Measurements from ENCODE around the gene KPNA6.

Gene KPNA6

DNA sequence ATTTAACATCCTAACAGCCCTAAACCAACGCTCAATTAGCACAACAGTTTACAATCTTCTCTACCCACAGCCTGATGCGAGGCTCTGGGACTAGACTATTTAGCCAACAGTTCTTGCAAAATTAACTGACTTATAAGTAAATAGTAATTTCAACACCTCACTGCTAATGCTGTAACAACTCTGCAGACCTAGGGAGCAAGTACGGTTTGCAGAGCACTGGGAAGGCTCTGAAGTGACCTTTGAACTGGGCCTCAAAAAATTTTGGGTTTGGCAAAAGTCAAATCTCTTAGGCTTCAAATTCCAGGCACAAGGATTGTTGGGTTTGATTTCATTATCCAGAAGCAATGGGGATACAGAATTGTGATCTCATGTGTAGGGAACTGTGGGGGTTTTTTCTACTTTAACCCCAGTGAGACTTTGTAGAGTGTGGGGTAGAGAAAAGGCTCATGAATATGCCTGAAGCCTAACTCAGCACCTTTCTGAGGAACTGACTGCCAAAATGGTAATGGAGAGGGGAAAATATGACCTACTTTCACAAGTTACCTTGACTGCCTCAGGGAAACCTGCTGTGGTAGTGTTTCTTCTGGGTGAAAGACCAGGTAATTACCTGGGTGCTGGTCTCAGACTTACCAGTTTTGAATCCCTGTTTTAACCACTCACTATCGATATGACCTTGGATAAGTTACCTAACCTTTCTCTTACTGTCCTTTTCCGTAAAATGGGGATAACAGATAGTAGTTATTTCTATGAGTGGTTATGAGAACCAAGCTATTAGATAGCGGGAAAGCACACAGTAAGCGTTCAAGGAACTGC is 70.7 kb downstream of the KPNA6 start:
- H3K4me1 ChIP-seq (ENCODE audit: insufficient read depth, low read length, severe bottlenecking): peaks cover 25% of the 10 kb centered on the region
- H3K9ac ChIP-seq (ENCODE audit: low read length): peak overlapping the region; percentile 87
- H4K20me1 ChIP-seq (ENCODE audit: insufficient read depth, low read length): no peaks in the 10 kb centered on the region
- no peaks in the 10 kb centered on the region for H3K27me3 ChIP-seq (ENCODE audit: insufficient read depth, low read length)
- H3K9me2 ChIP-seq (ENCODE audit: low read depth, low read length): no peaks in the 10 kb centered on the region
- H2AFZ ChIP-seq (ENCODE audit: low read length): no peak overlapping the region
- H3K4me3 ChIP-seq (ENCODE audit: low read depth, low read length, poor library complexity, severe bottlenecking): peak overlapping the region; percentile 79
- TF ChIP-seq CTCF (IDR thresholded peaks at IDR 0.05; ENCODE audit: low read length) (no peak), EZH2 (IDR thresholded peaks at IDR 0.05; ENCODE audit: borderline replicate concordance, low read length) (no peak)
- no peaks in the 10 kb centered on the region for H3F3A ChIP-seq (ENCODE audit: insufficient read depth, low read length)
- peak overlapping the region; percentile 73 for H3K4me2 ChIP-seq (ENCODE audit: low read length)
- peaks cover 41% of the 10 kb centered on the region for H3K36me3 ChIP-seq (ENCODE audit: insufficient read depth, low read length)
- no peaks in the 10 kb centered on the region for H3K9me3 ChIP-seq (ENCODE audit: low read length)
- H3K79me2 ChIP-seq (ENCODE audit: insufficient read depth, low read length): peaks cover 22% of the 10 kb centered on the region
- peak overlapping the region; percentile 68 for H3K27ac ChIP-seq (ENCODE audit: low read depth, low read length, poor library complexity, severe bottlenecking)

GRCh38 chr1:32179193-32179442 is 71.3 kb downstream of the KPNA6 start:
- peak overlapping the region; percentile 87 for H3K9ac ChIP-seq (ENCODE audit: low read length)
- peak overlapping the region; percentile 79 for H3K4me3 ChIP-seq (ENCODE audit: low read depth, low read length, poor library complexity, severe bottlenecking)
- H3K4me1 ChIP-seq (ENCODE audit: insufficient read depth, low read length, severe bottlenecking): peaks cover 25% of the 10 kb centered on the region
- H3K27me3 ChIP-seq (ENCODE audit: insufficient read depth, low read length): no peaks in the 10 kb centered on the region
- H3K4me2 ChIP-seq (ENCODE audit: low read length): peak overlapping the region; percentile 73
- no peaks in the 10 kb centered on the region for H4K20me1 ChIP-seq (ENCODE audit: insufficient read depth, low read length)
- no peaks in the 10 kb centered on the region for H3K9me2 ChIP-seq (ENCODE audit: low read depth, low read length)
- H3K27ac ChIP-seq (ENCODE audit: low read depth, low read length, poor library complexity, severe bottlenecking): peak overlapping the region; percentile 68
- peaks cover 40% of the 10 kb centered on the region for H3K36me3 ChIP-seq (ENCODE audit: insufficient read depth, low read length)
- peaks cover 22% of the 10 kb centered on the region for H3K79me2 ChIP-seq (ENCODE audit: insufficient read depth, low read length)
- H3F3A ChIP-seq (ENCODE audit: insufficient read depth, low read length): no peaks in the 10 kb centered on the region
- H3K9me3 ChIP-seq (ENCODE audit: low read length): no peaks in the 10 kb centered on the region
- no peak overlapping the region for H2AFZ ChIP-seq (ENCODE audit: low read length)
- TF ChIP-seq EZH2 (IDR thresholded peaks at IDR 0.05; ENCODE audit: borderline replicate concordance, low read length) (no peak), CTCF (IDR thresholded peaks at IDR 0.05; ENCODE audit: low read length) (no peak)

- H3K9me3 ChIP-seq (ENCODE audit: low read length): no peaks in the 10 kb centered on the region
- H3K27me3 ChIP-seq (ENCODE audit: insufficient read depth, low read length): no peaks in the 10 kb centered on the region
- peak within 1 kb of the TSS; percentile 73 for H3K4me2 ChIP-seq (ENCODE audit: low read length)
- H3K27ac ChIP-seq (ENCODE audit: low read depth, low read length, poor library complexity, severe bottlenecking): peak within 1 kb of the TSS; percentile 68
- TF ChIP-seq CTCF (IDR thresholded peaks at IDR 0.05; ENCODE audit: low read length): no peak
- no peak for TF ChIP-seq EZH2 (IDR thresholded peaks at IDR 0.05; ENCODE audit: borderline replicate concordance, low read length)
- peaks cover 43% of the 10 kb centered on the region for H3K36me3 ChIP-seq (ENCODE audit: insufficient read depth, low read length)
- peaks cover 25% of the 10 kb centered on the region for H3K4me1 ChIP-seq (ENCODE audit: insufficient read depth, low read length, severe bottlenecking)
- no peaks in the 10 kb centered on the region for H3F3A ChIP-seq (ENCODE audit: insufficient read depth, low read length)
- H3K9ac ChIP-seq (ENCODE audit: low read length): peak within 1 kb of the TSS; percentile 87
- no peak within 1 kb of the TSS for H2AFZ ChIP-seq (ENCODE audit: low read length)
- H3K9me2 ChIP-seq (ENCODE audit: low read depth, low read length): no peaks in the 10 kb centered on the region
- H3K4me3 ChIP-seq (ENCODE audit: low read depth, low read length, poor library complexity, severe bottlenecking): peak within 1 kb of the TSS; percentile 79
- H4K20me1 ChIP-seq (ENCODE audit: insufficient read depth, low read length): no peaks in the 10 kb centered on the region
- H3K79me2 ChIP-seq (ENCODE audit: insufficient read depth, low read length): peaks cover 22% of the 10 kb centered on the region
These were observed 71.8 kb downstream of the KPNA6 start, which contains the start of gene TXLNA for GRCh38 chr1:32179443-32180185. Gene TXLNA, plus strand, starts transcription at chr1:32179675. Its CDS starts 671 bp downstream, at chr1:32180346.
